SK-N-SH treated with all-trans-retinoic acid at 6 μM for 48 hours (cell line): ENCODE results near the gene HDAC11.

ENCODE experiments used
- ATAC-seq: fragments of 200-7000 bp; cut with Tn5 transposase; 3 replicates; pipeline ENCODE4 v1.9.1; 2020; ENCODE audit warnings: mild to moderate bottlenecking, moderate library complexity
- ARNTL ChIP-seq: fragments of 450-650 bp; formaldehyde crosslinking; IDR thresholded peaks from 2 replicates; pipeline ENCODE4 v1.5.0; 2020; ENCODE audit warnings: low read depth, mild to moderate bottlenecking, moderate library complexity, borderline replicate concordance
- BACH2 ChIP-seq: fragments of 250-450 bp; sonication (Bioruptor Pico); IDR thresholded peaks from 2 replicates; pipeline ENCODE4 v1.9.0; 2021; ENCODE audit warnings: mild to moderate bottlenecking, borderline replicate concordance
- CREB5 ChIP-seq: fragments of 250-450 bp; sonication (Bioruptor Pico); IDR thresholded peaks from 2 replicates; pipeline ENCODE4 v1.5.1; 2020; ENCODE audit warnings: low read depth, mild to moderate bottlenecking, moderate library complexity
- CSRNP3 ChIP-seq: fragments of 250-450 bp; sonication (Bioruptor Pico); IDR thresholded peaks from 2 replicates; pipeline ENCODE4 v1.5.1; 2021; ENCODE audit warnings: mild to moderate bottlenecking, moderate library complexity
- ESRRG ChIP-seq: fragments of 250-450 bp; sonication (Bioruptor Pico); IDR thresholded peaks from 2 replicates; pipeline ENCODE4 v1.6.1; 2021; ENCODE audit warnings: mild to moderate bottlenecking
- ISL1 ChIP-seq: fragments of 250-450 bp; sonication (Bioruptor Pico); IDR thresholded peaks from 2 replicates; pipeline ENCODE4 v2.1.2; 2022; ENCODE audit warnings: mild to moderate bottlenecking, moderate library complexity
- OSR1 ChIP-seq: fragments of 250-450 bp; sonication (Bioruptor Pico); IDR thresholded peaks from 2 replicates; pipeline ENCODE4 v1.8.0; 2022; ENCODE audit warnings: moderate library complexity, mild to moderate bottlenecking, inconsistent platforms
- PATZ1 ChIP-seq: fragments of 250-450 bp; sonication (Bioruptor Pico); IDR thresholded peaks from 2 replicates; pipeline ENCODE4 v1.8.0; 2020; ENCODE audit warnings: mild to moderate bottlenecking, moderate library complexity, borderline replicate concordance
- POU6F1 ChIP-seq: fragments of 250-450 bp; sonication (Bioruptor Pico); IDR thresholded peaks from 2 replicates; pipeline ENCODE4 v1.8.0; 2021; ENCODE audit warnings: low read depth, mild to moderate bottlenecking, moderate library complexity, borderline replicate concordance
- PPARA ChIP-seq: fragments of 250-450 bp; sonication (Bioruptor Pico); IDR thresholded peaks from 2 replicates; pipeline ENCODE4 v1.5.0; 2020; ENCODE audit warnings: mild to moderate bottlenecking, borderline replicate concordance
- SNAI2 ChIP-seq: fragments of 250-450 bp; sonication (Bioruptor Pico); IDR thresholded peaks from 2 replicates; pipeline ENCODE4 v1.5.0; 2020; ENCODE audit warnings: mild to moderate bottlenecking, moderate library complexity
- TCF4 ChIP-seq: fragments of 250-450 bp; sonication (Bioruptor Pico); IDR thresholded peaks from 2 replicates; pipeline ENCODE4 v1.8.0; 2021; ENCODE audit warnings: mild to moderate bottlenecking, moderate library complexity, borderline replicate concordance
- TOX ChIP-seq: fragments of 250-450 bp; sonication (Bioruptor Pico); IDR thresholded peaks from 2 replicates; pipeline ENCODE4 v1.8.0; 2021; ENCODE audit warnings: mild to moderate bottlenecking, moderate library complexity, borderline replicate concordance
- TSHZ2 ChIP-seq: fragments of 250-450 bp; sonication (Bioruptor Pico); IDR thresholded peaks from 2 replicates; pipeline ENCODE4 v1.5.0; 2020; ENCODE audit warnings: mild to moderate bottlenecking, moderate library complexity
- ZC3H10 ChIP-seq: fragments of 250-450 bp; sonication (Bioruptor Pico); IDR thresholded peaks from 2 replicates; pipeline ENCODE4 v1.5.1; 2021; ENCODE audit warnings: mild to moderate bottlenecking, moderate library complexity
- ZFP3 ChIP-seq: fragments of 250-450 bp; sonication (Bioruptor Pico); IDR thresholded peaks from 2 replicates; pipeline ENCODE4 v1.5.0; 2020; ENCODE audit warnings: mild to moderate bottlenecking, moderate library complexity
- ZFP30 ChIP-seq: fragments of 450-650 bp; formaldehyde crosslinking; IDR thresholded peaks from 2 replicates; pipeline ENCODE4 v1.5.0; 2022; ENCODE audit warnings: mild to moderate bottlenecking, moderate library complexity
- ZNF565 ChIP-seq: fragments of 450-650 bp; formaldehyde crosslinking; conservative IDR thresholded peaks from 2 replicates; pipeline ENCODE4 v1.5.0; 2020; ENCODE audit warnings: low read depth, mild to moderate bottlenecking, moderate library complexity
- ZNF70 ChIP-seq: fragments of 450-650 bp; formaldehyde crosslinking; IDR thresholded peaks from 2 replicates; pipeline ENCODE4 v1.5.0; 2020; ENCODE audit warnings: mild to moderate bottlenecking, moderate library complexity

The HDAC11 gene

GRCh38 chr3:13452490-13453335, 27.4 kb upstream of the HDAC11 start (continued):
- TF ChIP-seq BACH2: no peak
- no peak for TF ChIP-seq ISL1
- no peak for TF ChIP-seq CREB5 (CRISPR knock-in tag)
- TF ChIP-seq, all 23 proteins: peak for 0

GRCh38 chr3:13455644-13456043, 24.5 kb upstream of the HDAC11 start:
- ATAC-seq: no peak

GRCh38 chr3:13457593-13457992, 22.5 kb upstream of the HDAC11 start:
- no peak for ATAC-seq
- no peak for TF ChIP-seq ZFP30 (CRISPR knock-in tag)
- no peak for TF ChIP-seq ESRRG
- TF ChIP-seq ARNTL (CRISPR knock-in tag): no peak
- no peak for TF ChIP-seq ZNF70
- no peak for TF ChIP-seq TOX
- TF ChIP-seq TSHZ2 (CRISPR knock-in tag): no peak

More at GRCh38 chr3:13455644-13456043, 24.5 kb upstream of the HDAC11 start:
- no peak for TF ChIP-seq PPARA (CRISPR knock-in tag)
- no peak for TF ChIP-seq ESRRG
- no peak for TF ChIP-seq ZNF565

GRCh38 chr3:13459605-13460340, 20.3 kb upstream of the HDAC11 start:
- no peak for ATAC-seq
- TF ChIP-seq ZFP3 (CRISPR knock-in tag) (no peak), ESRRG (no peak), ARNTL (CRISPR knock-in tag) (no peak), POU6F1 (no peak), ZNF565 (no peak), ZNF70 (no peak), ISL1 (no peak), CREB5 (CRISPR knock-in tag) (no peak), TOX (no peak), SNAI2 (CRISPR knock-in tag) (no peak), ZFP30 (CRISPR knock-in tag) (no peak), TCF4 (no peak), PATZ1 (no peak), OSR1 (CRISPR knock-in tag) (no peak), CSRNP3 (CRISPR knock-in tag) (no peak), TSHZ2 (CRISPR knock-in tag) (no peak), ZC3H10 (CRISPR knock-in tag) (no peak)
